Immature natural killer cell (primary cell): ENCODE results near the gene CD300LB. TPM values are rescaled to one million over a fixed set of nuclear protein-coding genes. Genes with fewer than 3 reads are reported as not detected.
"Not testable (repeated sequence)": the region's sequence is repeated elsewhere in the genome, so short reads cannot be mapped to it uniquely, and the experiment has no call there.

Experiments
- DNase-seq, 3 donors: peaks; one replicate each; pipeline ENCODE4 v3.0.0; 2022; ENCODE audit warnings: mixed read lengths in 1 of 3
- H3K27ac Mint-ChIP-seq, 6 donors: one replicate each; pipeline ENCODE4 v1.8.0; 2020; ENCODE audit warnings: mixed read lengths in 6 of 6, mild to moderate bottlenecking in 5 of 6, inconsistent platforms in 4 of 6, moderate library complexity in 3 of 6
- H3K27me3 Mint-ChIP-seq, 3 donors: one replicate each; pipeline ENCODE4 v1.8.0; 2020 to 2021; ENCODE audit warnings: low read depth in 3 of 3, mild to moderate bottlenecking in 3 of 3, mixed read lengths in 3 of 3, moderate library complexity in 3 of 3, inconsistent platforms in 1 of 3
- H3K36me3 Mint-ChIP-seq, 3 donors: one replicate each; pipeline ENCODE4 v1.8.0; 2020; ENCODE audit warnings: mixed read lengths in 3 of 3, inconsistent platforms in 2 of 3, mild to moderate bottlenecking in 2 of 3
- H3K4me1 Mint-ChIP-seq, 2 donors: one replicate each; pipeline ENCODE4 v1.8.0; 2020; ENCODE audit warnings: inconsistent platforms in 2 of 2, mild to moderate bottlenecking in 2 of 2, mixed read lengths in 2 of 2, moderate library complexity in 1 of 2
- H3K4me3 Mint-ChIP-seq, 5 donors: one replicate each; pipeline ENCODE4 v1.8.0; 2020; ENCODE audit warnings: mild to moderate bottlenecking in 5 of 5, mixed read lengths in 5 of 5, inconsistent platforms in 3 of 5, moderate library complexity in 3 of 5
- H3K9me3 Mint-ChIP-seq, 6 donors: one replicate each; pipeline ENCODE4 v1.8.0; 2020; ENCODE audit warnings: mild to moderate bottlenecking in 6 of 6, mixed read lengths in 6 of 6, inconsistent platforms in 4 of 6, moderate library complexity in 3 of 6
- polyA plus RNA-seq, 3 donors: library from polyadenylated mRNA; unstranded; fragments of 300-500 nt; fragmentation: Illumina TruSeq; gene quantifications; one replicate each; pipeline ENCODE4 v1.2.3, GENCODE V29; 2021

CD300LB gene
- polyA plus RNA-seq, result 1 to 10 TPM; 4.2 to 6.3 (median 5.5) TPM

GRCh38 chr17:74531231-74531761 lies at the start of gene CD300LB:
TSS of gene CD300LB (minus strand) at chr17:74531475. CDS start at chr17:74531350, 125 bp downstream.
- no peaks in the 10 kb centered on the region for H3K9me3 Mint-ChIP-seq
- no peak for DNase-seq
- H3K4me1 Mint-ChIP-seq, result peaks cover 32 to 33% of the 10 kb centered on the region in 2 donors
- H3K4me3 Mint-ChIP-seq, result peak within 1 kb of the TSS; percentile 78 to 93 (median 88)
- peak within 1 kb of the TSS; percentile 54 to 88 (median 75) for H3K27ac Mint-ChIP-seq
- no peaks in the 10 kb centered on the region for H3K36me3 Mint-ChIP-seq
- H3K27me3 Mint-ChIP-seq, result peaks cover 0 to 12% (median 2%) of the 10 kb centered on the region in 3 donors

GRCh38 chr17:74579900-74580299 lies 48.6 kb upstream of the CD300LB start:
- no peaks in the 10 kb centered on the region for H3K9me3 Mint-ChIP-seq
- H3K4me1 Mint-ChIP-seq, result peaks cover 0 to 2% of the 10 kb centered on the region in 2 donors
- no peak overlapping the region for H3K27ac Mint-ChIP-seq
- H3K27me3 Mint-ChIP-seq, result peaks cover 2 to 10% (median 3%) of the 10 kb centered on the region in 3 donors
- H3K36me3 Mint-ChIP-seq, result peaks cover 0 to 3% (median 0%) of the 10 kb centered on the region in 3 donors
- no peak overlapping the region for H3K4me3 Mint-ChIP-seq
- DNase-seq, result no peak

- Mint-ChIP-seq H3K27me3 (peaks cover 2 to 10% (median 3%) of the 10 kb centered on the region in 3 donors), H3K27ac (peak overlapping the region in 1 of 6 donors; percentile 13), H3K36me3 (peaks cover 0 to 3% (median 0%) of the 10 kb centered on the region in 3 donors), H3K9me3 (no peaks in the 10 kb centered on the region), H3K4me1 (peaks cover 0 to 2% of the 10 kb centered on the region in 2 donors), H3K4me3 (no peak overlapping the region)
- DNase-seq, result no peak
These were observed 47.7 kb upstream of the CD300LB start for GRCh38 chr17:74578979-74579378.

GRCh38 chr17:74574489-74575142 lies 43.3 kb upstream of the CD300LB start:
- Mint-ChIP-seq H3K27me3 (peaks cover 2 to 16% (median 3%) of the 10 kb centered on the region in 3 donors), H3K27ac (no peak overlapping the region), H3K4me1 (peaks cover 0 to under 1% of the 10 kb centered on the region in 2 donors), H3K4me3 (no peak overlapping the region), H3K9me3 (peaks cover 0 to 2% (median 0%) of the 10 kb centered on the region in 6 donors), H3K36me3 (peaks cover 0 to 3% (median 0%) of the 10 kb centered on the region in 3 donors)
- no peak for DNase-seq

- peaks cover 4 to 16% (median 5%) of the 10 kb centered on the region in 3 donors for H3K27me3 Mint-ChIP-seq
- H3K4me3 Mint-ChIP-seq, H3K27ac Mint-ChIP-seq: not testable (repeated sequence)
These were observed 42.4 kb upstream of the CD300LB start for GRCh38 chr17:74573635-74574034.

GRCh38 chr17:74573169-74573568 lies 41.9 kb upstream of the CD300LB start:
- Mint-ChIP-seq H3K4me1 (peaks cover 0 to 3% of the 10 kb centered on the region in 2 donors), H3K4me3 (no peak overlapping the region), H3K27me3 (peaks cover 6 to 19% (median 6%) of the 10 kb centered on the region in 3 donors), H3K27ac (no peak overlapping the region), H3K36me3 (peaks cover 0 to 3% (median 0%) of the 10 kb centered on the region in 3 donors), H3K9me3 (peaks cover 0 to 4% (median 0%) of the 10 kb centered on the region in 6 donors)
- no peak for DNase-seq

More at GRCh38 chr17:74573635-74574034, 42.4 kb upstream of the CD300LB start:
- not testable (repeated sequence) for H3K36me3 Mint-ChIP-seq, H3K4me1 Mint-ChIP-seq, H3K9me3 Mint-ChIP-seq, DNase-seq

- DNase-seq, result no peak
- peaks cover 6 to 20% (median 6%) of the 10 kb centered on the region in 3 donors for H3K27me3 Mint-ChIP-seq
These were observed 40.5 kb upstream of the CD300LB start for GRCh38 chr17:74571621-74572270.

GRCh38 chr17:74569020-74570003 lies 38.0 kb upstream of the CD300LB start:
- Mint-ChIP-seq H3K4me1 (peaks cover 0 to 3% of the 10 kb centered on the region in 2 donors), H3K27me3 (peaks cover 4 to 17% (median 7%) of the 10 kb centered on the region in 3 donors), H3K36me3 (no peaks in the 10 kb centered on the region)

More at GRCh38 chr17:74571621-74572270, 40.5 kb upstream of the CD300LB start:
- H3K4me1 Mint-ChIP-seq, result peaks cover 0 to 3% of the 10 kb centered on the region in 2 donors
- H3K9me3 Mint-ChIP-seq, result peaks cover 0 to 4% (median 0%) of the 10 kb centered on the region in 6 donors
- H3K27ac Mint-ChIP-seq, result peak overlapping the region in 1 of 6 donors; percentile 46
- peaks cover 0 to 3% (median 0%) of the 10 kb centered on the region in 3 donors for H3K36me3 Mint-ChIP-seq
- no peak overlapping the region for H3K4me3 Mint-ChIP-seq

GRCh38 chr17:74568106-74568873 lies 37.0 kb upstream of the CD300LB start:
- Mint-ChIP-seq H3K36me3 (no peaks in the 10 kb centered on the region), H3K27me3 (peaks cover 4 to 17% (median 7%) of the 10 kb centered on the region in 3 donors), H3K4me1 (peaks cover 0 to 3% of the 10 kb centered on the region in 2 donors), H3K27ac (no peak overlapping the region), H3K4me3 (no peak overlapping the region), H3K9me3 (peaks cover 0 to 4% (median 0%) of the 10 kb centered on the region in 6 donors)
- no peak for DNase-seq

More at GRCh38 chr17:74569020-74570003, 38.0 kb upstream of the CD300LB start:
- no peak for DNase-seq
- Mint-ChIP-seq H3K9me3 (peaks cover 0 to 4% (median 0%) of the 10 kb centered on the region in 6 donors), H3K4me3 (no peak overlapping the region), H3K27ac (no peak overlapping the region)

- H3K27me3 Mint-ChIP-seq, result peaks cover 4 to 17% (median 7%) of the 10 kb centered on the region in 3 donors
- H3K36me3 Mint-ChIP-seq, result no peaks in the 10 kb centered on the region
- no peak within 1 kb of the TSS for H3K27ac Mint-ChIP-seq
- no peak for DNase-seq
- peaks cover 0 to 4% (median 0%) of the 10 kb centered on the region in 6 donors for H3K9me3 Mint-ChIP-seq
- peaks cover 0 to 3% of the 10 kb centered on the region in 2 donors for H3K4me1 Mint-ChIP-seq
- H3K4me3 Mint-ChIP-seq, result no peak within 1 kb of the TSS
These were observed 36.1 kb upstream of the CD300LB start, which contains the start of gene CD300H for GRCh38 chr17:74567397-74567796. TSS of gene CD300H (minus strand) at chr17:74567509.

- Mint-ChIP-seq H3K27me3 (peaks cover 4 to 20% (median 7%) of the 10 kb centered on the region in 3 donors), H3K27ac (no peak overlapping the region), H3K36me3 (no peaks in the 10 kb centered on the region), H3K9me3 (peaks cover 0 to 2% (median 0%) of the 10 kb centered on the region in 6 donors), H3K4me3 (no peak overlapping the region), H3K4me1 (peaks cover 0 to 3% of the 10 kb centered on the region in 2 donors)
- DNase-seq, result peak in 2 of 3 donors; percentile 11 to 25
These were observed 35.0 kb upstream of the CD300LB start for GRCh38 chr17:74566132-74566753.

- no peak for DNase-seq
- Mint-ChIP-seq H3K4me3 (no peak overlapping the region), H3K27ac (no peak overlapping the region), H3K4me1 (peaks cover 0 to 3% of the 10 kb centered on the region in 2 donors), H3K9me3 (peaks cover 0 to 2% (median 0%) of the 10 kb centered on the region in 6 donors), H3K36me3 (no peaks in the 10 kb centered on the region), H3K27me3 (peaks cover 4 to 20% (median 4%) of the 10 kb centered on the region in 3 donors)
These were observed 33.9 kb upstream of the CD300LB start for GRCh38 chr17:74565126-74565525.
